Mucosa of rectum (tissue), 2 donors: ENCODE data around the gene GRPEL1.
"Not testable (repeated sequence)": the region's sequence is repeated elsewhere in the genome, so short reads cannot be mapped to it uniquely, and the experiment has no call there.

Experiments used
- H3K27ac ChIP-seq, 2 donors: one replicate each; pipeline ENCODE4 v1.7.0; 2013; ENCODE audit warnings: inconsistent platforms in 2 of 2, low read depth in 2 of 2, low read length in 2 of 2
- H3K27me3 ChIP-seq, 2 donors: one replicate each; pipeline ENCODE4 v1.7.0; 2013; ENCODE audit warnings: low read length in 2 of 2; ENCODE audit not compliant: control insufficient read depth in 2 of 2, insufficient read depth in 2 of 2
- H3K36me3 ChIP-seq, 2 donors: one replicate each; pipeline ENCODE4 v1.7.0; 2013; ENCODE audit warnings: low read length in 2 of 2; ENCODE audit not compliant: control insufficient read depth in 2 of 2, insufficient read depth in 2 of 2
- H3K4me1 ChIP-seq, 2 donors: one replicate each; pipeline ENCODE4 v1.7.0; 2013; ENCODE audit warnings: low read length in 2 of 2, mild to moderate bottlenecking in 1 of 2; ENCODE audit not compliant: control insufficient read depth in 2 of 2, insufficient read depth in 2 of 2
- H3K4me3 ChIP-seq, 2 donors: one replicate each; pipeline ENCODE4 v1.7.0; 2013; ENCODE audit warnings: low read length in 2 of 2
- H3K9ac ChIP-seq, 2 donors: one replicate each; pipeline ENCODE4 v1.7.0; 2013; ENCODE audit warnings: low read length in 2 of 2, low read depth in 1 of 2, mild to moderate bottlenecking in 1 of 2
- H3K9me3 ChIP-seq, 2 donors: one replicate each; pipeline ENCODE4 v1.7.0; 2013; ENCODE audit warnings: low read length in 2 of 2; ENCODE audit not compliant: control insufficient read depth in 2 of 2
- donor health status: healthy.
- donor health status: Normal muscosa, but diverticular disease.

GRPEL1 gene

GRCh38 chr4:7107166-7107905, 39.5 kb upstream of the GRPEL1 start:
- Histone ChIP-seq H3K4me1 (peaks cover 15 to 16% of the 10 kb centered on the region in 2 donors), H3K27ac (no peak overlapping the region), H3K36me3 (no peaks in the 10 kb centered on the region), H3K9ac (no peak overlapping the region), H3K27me3 (no peaks in the 10 kb centered on the region), H3K9me3 (no peaks in the 10 kb centered on the region), H3K4me3 (no peak overlapping the region)

GRCh38 chr4:7105276-7105675, 37.4 kb upstream of the GRPEL1 start:
- Histone ChIP-seq H3K9me3 (no peaks in the 10 kb centered on the region), H3K9ac (no peak overlapping the region), H3K27ac (no peak overlapping the region), H3K4me3 (no peak overlapping the region), H3K4me1 (peaks cover 19 to 22% of the 10 kb centered on the region in 2 donors), H3K27me3 (no peaks in the 10 kb centered on the region), H3K36me3 (no peaks in the 10 kb centered on the region)

- H3K4me3 ChIP-seq: no peak overlapping the region
- peak overlapping the region in 1 of 2 donors; percentile 89 for H3K27ac ChIP-seq
- no peaks in the 10 kb centered on the region for H3K27me3 ChIP-seq
Measured at GRCh38 chr4:7104366-7105031, 36.6 kb upstream of the GRPEL1 start.

GRCh38 chr4:7103607-7104365, 35.9 kb upstream of the GRPEL1 start:
- H3K4me1 ChIP-seq: peaks cover 19 to 22% of the 10 kb centered on the region in 2 donors
- H3K36me3 ChIP-seq: no peaks in the 10 kb centered on the region
- peak overlapping the region; percentile 86 to 89 for H3K27ac ChIP-seq
- H3K27me3 ChIP-seq: no peaks in the 10 kb centered on the region
- peak overlapping the region; percentile 54 to 75 for H3K4me3 ChIP-seq
- H3K9me3 ChIP-seq: no peaks in the 10 kb centered on the region
- H3K9ac ChIP-seq: peak overlapping the region; percentile 50 to 68

More at GRCh38 chr4:7104366-7105031, 36.6 kb upstream of the GRPEL1 start:
- Histone ChIP-seq H3K4me1 (peaks cover 19 to 22% of the 10 kb centered on the region in 2 donors), H3K36me3 (no peaks in the 10 kb centered on the region), H3K9me3 (no peaks in the 10 kb centered on the region), H3K9ac (no peak overlapping the region)

GRCh38 chr4:7103031-7103606, 35.3 kb upstream of the GRPEL1 start:
- H3K9ac ChIP-seq: peak overlapping the region; percentile 76 to 83
- peak overlapping the region; percentile 86 to 89 for H3K27ac ChIP-seq
- H3K4me3 ChIP-seq: peak overlapping the region; percentile 75 to 76
- H3K27me3 ChIP-seq: no peaks in the 10 kb centered on the region
- peaks cover 19 to 22% of the 10 kb centered on the region in 2 donors for H3K4me1 ChIP-seq
- no peaks in the 10 kb centered on the region for H3K36me3 ChIP-seq
- H3K9me3 ChIP-seq: no peaks in the 10 kb centered on the region

GRCh38 chr4:7102516-7102909, 34.6 kb upstream of the GRPEL1 start:
- H3K27ac ChIP-seq: peak overlapping the region; percentile 86 to 89
- not testable (repeated sequence) for H3K9me3 ChIP-seq, H3K27me3 ChIP-seq, H3K36me3 ChIP-seq
- H3K4me3 ChIP-seq: peak overlapping the region; percentile 75 to 76
- H3K9ac ChIP-seq: peak overlapping the region; percentile 76 to 83
- H3K4me1 ChIP-seq: peaks cover 19 to 22% of the 10 kb centered on the region in 2 donors

GRCh38 chr4:7101692-7102515, 34.0 kb upstream of the GRPEL1 start:
- no peaks in the 10 kb centered on the region for H3K9me3 ChIP-seq
- peak overlapping the region; percentile 73 to 75 for H3K4me3 ChIP-seq
- H3K4me1 ChIP-seq: peaks cover 19 to 22% of the 10 kb centered on the region in 2 donors
- H3K27ac ChIP-seq: no peak overlapping the region
- H3K9ac ChIP-seq: peak overlapping the region in 1 of 2 donors; percentile 63
- no peaks in the 10 kb centered on the region for H3K36me3 ChIP-seq
- H3K27me3 ChIP-seq: no peaks in the 10 kb centered on the region

GRCh38 chr4:7096236-7096635, 28.4 kb upstream of the GRPEL1 start:
- H3K4me3 ChIP-seq: no peak overlapping the region
- no peak overlapping the region for H3K9ac ChIP-seq
- H3K36me3 ChIP-seq: no peaks in the 10 kb centered on the region
- no peaks in the 10 kb centered on the region for H3K9me3 ChIP-seq
- no peak overlapping the region for H3K27ac ChIP-seq
- no peaks in the 10 kb centered on the region for H3K27me3 ChIP-seq
- H3K4me1 ChIP-seq: no peaks in the 10 kb centered on the region

GRCh38 chr4:7095611-7096155, 27.8 kb upstream of the GRPEL1 start:
- Histone ChIP-seq H3K27ac (no peak overlapping the region), H3K4me3 (no peak overlapping the region), H3K9ac (no peak overlapping the region), H3K36me3 (no peaks in the 10 kb centered on the region), H3K27me3 (no peaks in the 10 kb centered on the region), H3K9me3 (no peaks in the 10 kb centered on the region), H3K4me1 (no peaks in the 10 kb centered on the region)
